Adrenal gland (tissue), 5 donors: Measurements from ENCODE around the gene SAV1.

ENCODE experiments used
- POLR2A ChIP-seq, 2 donors: fragments of 450-650 bp; IDR thresholded peaks; one replicate each; pipeline ENCODE4 v1.6.1; 2017; ENCODE audit warnings: antibody characterized with exemption in 2 of 2, mild to moderate bottlenecking in 2 of 2, moderate library complexity in 1 of 2
- TF ChIP-seq, protein P1 (sequence below), 6 experiments: fragments of 450-650 bp in 4 of 6; fragments of 200-600 bp in 2 of 6; sonication (generic) in 1 of 6; IDR thresholded peaks; 1 replicate in 5 of 6; 2 replicates in 1 of 6; pipeline versions ENCODE4 v1.5.1 to v1.8.0; 2016 to 2021; ENCODE audit warnings: antibody characterized with exemption in 6 of 6, mild to moderate bottlenecking in 2 of 6, moderate library complexity in 1 of 6
- donor health status: DM: no; HTN: no; CAD: no.

DNA sequence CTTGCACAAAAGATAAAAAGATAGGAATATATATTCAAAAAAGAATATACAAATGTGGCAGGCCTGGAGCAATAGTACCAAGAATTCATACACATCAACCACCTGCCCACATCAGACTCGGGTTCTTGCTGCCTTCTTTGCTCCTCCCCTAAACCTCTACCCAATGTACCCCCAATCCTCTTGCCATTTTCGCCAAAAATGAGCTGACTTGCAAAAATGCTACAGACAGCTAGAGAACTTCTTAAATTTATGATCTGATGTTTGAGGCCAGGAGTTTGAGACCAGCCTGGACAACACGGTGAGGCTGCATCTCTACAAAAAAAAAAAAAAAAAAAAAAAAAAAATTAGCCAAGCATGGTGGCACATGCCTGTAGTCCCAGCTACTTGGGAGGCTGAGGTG lies 42.9 kb upstream of the SAV1 start:
- TF ChIP-seq, protein P1, sequence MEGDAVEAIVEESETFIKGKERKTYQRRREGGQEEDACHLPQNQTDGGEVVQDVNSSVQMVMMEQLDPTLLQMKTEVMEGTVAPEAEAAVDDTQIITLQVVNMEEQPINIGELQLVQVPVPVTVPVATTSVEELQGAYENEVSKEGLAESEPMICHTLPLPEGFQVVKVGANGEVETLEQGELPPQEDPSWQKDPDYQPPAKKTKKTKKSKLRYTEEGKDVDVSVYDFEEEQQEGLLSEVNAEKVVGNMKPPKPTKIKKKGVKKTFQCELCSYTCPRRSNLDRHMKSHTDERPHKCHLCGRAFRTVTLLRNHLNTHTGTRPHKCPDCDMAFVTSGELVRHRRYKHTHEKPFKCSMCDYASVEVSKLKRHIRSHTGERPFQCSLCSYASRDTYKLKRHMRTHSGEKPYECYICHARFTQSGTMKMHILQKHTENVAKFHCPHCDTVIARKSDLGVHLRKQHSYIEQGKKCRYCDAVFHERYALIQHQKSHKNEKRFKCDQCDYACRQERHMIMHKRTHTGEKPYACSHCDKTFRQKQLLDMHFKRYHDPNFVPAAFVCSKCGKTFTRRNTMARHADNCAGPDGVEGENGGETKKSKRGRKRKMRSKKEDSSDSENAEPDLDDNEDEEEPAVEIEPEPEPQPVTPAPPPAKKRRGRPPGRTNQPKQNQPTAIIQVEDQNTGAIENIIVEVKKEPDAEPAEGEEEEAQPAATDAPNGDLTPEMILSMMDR (IDR thresholded peaks at IDR 0.05) = no peak
- TF ChIP-seq POLR2A (IDR thresholded peaks at IDR 0.05) = no peak
